C4-2B (cell line): Measurements from ENCODE around the gene PSMB2.

Source experiments
- CTCF ChIP-seq: fragments of 450-650 bp; conservative IDR thresholded peaks from 2 replicates; pipeline ENCODE4 v1.5.1; 2017; ENCODE audit warnings: mild to moderate bottlenecking
- ZFX ChIP-seq: fragments of 450-650 bp; IDR thresholded peaks from 2 replicates; pipeline ENCODE4 v1.6.1; 2017

DNA sequence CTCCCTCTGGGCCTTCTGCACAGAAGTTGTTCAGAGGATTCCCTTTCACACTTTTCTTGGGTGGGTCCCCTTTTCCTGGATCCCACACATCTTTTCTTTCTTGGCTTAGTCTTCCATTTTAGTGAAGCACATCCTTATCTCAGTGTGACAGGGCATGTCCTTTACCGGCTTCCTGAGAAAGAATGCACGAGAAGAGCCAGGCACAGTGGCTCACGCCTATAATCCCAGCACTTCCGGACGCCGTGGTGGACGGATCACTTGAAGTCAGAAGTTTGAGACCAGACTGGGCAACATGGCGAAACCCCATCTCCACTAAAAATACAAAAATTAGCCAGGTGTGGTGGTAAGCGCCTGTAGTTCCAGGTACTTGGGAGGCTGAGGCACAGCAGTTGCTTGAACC lies 22.1 kb upstream of the PSMB2 start:
- TF ChIP-seq CTCF (no peak), ZFX (no peak)
